ENCODE results near the gene TNPO1.

TNPO1 gene

DNA sequence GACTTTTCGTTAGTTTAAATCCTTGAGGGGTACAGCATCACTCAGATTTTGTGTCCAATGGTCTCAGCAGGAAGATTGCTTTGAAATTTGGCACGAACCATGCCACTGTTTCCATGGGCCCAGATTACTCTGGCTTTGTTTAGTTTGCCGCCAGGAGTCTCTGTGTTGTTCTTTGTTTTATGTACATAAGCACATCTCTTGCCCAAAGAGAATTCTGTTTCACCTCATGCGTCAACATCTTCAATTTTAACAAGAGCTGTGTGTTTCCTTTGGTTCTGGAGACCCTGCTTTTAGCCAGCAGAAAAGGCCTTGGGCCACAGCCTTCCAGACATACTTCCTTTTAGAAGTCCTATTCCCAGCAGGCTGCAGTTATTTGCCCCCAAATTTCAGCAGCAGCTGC is 62.4 kb downstream of the TNPO1 start:
- H3K27ac ChIP-seq (ENCODE audit: low read depth, low read length) = no peak overlapping the region
- peaks cover 11% of the 10 kb centered on the region for H3K36me3 ChIP-seq (ENCODE audit: control insufficient read depth, insufficient read depth, low read length)
- H3K4me3 ChIP-seq (ENCODE audit: low read length) = no peak overlapping the region
- H3K27me3 ChIP-seq (ENCODE audit: control insufficient read depth, insufficient read depth, low read length) = no peaks in the 10 kb centered on the region
- H3K9ac ChIP-seq (ENCODE audit: low read length) = no peak overlapping the region
- H3K4me1 ChIP-seq (ENCODE audit: control insufficient read depth, insufficient read depth, low read length) = no peaks in the 10 kb centered on the region

DNA sequence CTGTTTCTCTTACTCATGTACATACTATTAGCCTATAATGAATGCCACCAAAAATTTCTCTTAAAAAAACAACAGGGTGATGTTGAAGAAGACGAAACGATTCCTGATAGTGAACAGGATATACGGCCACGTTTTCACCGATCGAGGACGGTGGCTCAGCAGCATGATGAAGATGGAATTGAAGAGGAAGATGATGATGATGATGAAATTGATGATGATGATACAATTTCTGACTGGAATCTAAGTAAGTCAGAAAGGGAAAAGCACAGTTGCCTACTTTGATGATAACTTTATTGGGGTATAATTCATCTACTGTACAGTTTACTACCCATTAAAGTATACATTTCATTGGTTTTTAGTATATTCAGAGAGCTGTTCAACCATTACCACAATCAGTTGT is 66.5 kb downstream of the TNPO1 start:
- Histone ChIP-seq H3K4me3 (ENCODE audit: low read length) (no peak overlapping the region), H3K27me3 (ENCODE audit: control insufficient read depth, insufficient read depth, low read length) (no peaks in the 10 kb centered on the region), H3K9ac (ENCODE audit: low read length) (no peak overlapping the region), H3K4me1 (ENCODE audit: control insufficient read depth, insufficient read depth, low read length) (no peaks in the 10 kb centered on the region), H3K36me3 (ENCODE audit: control insufficient read depth, insufficient read depth, low read length) (peaks cover 18% of the 10 kb centered on the region), H3K27ac (ENCODE audit: low read depth, low read length) (no peak overlapping the region)

DNA sequence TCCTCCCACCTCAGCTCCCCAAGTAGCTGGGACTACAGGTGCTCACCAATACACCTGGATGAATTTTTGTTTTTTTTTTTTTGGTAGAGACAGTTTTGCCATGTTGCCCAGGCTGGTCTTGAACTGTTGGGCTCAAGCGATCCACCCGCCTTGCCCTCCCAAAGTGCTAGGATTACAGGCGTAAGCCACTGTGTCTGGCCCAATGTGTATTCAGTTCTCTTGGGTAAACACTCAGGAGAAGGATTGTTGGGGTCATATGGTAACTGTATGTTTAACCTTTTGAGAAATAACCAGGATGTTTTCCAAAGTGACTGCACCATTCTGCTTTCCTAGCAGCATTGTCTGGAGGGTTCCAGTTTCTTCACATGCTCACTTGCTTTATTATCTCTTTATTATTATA is 67.4 kb downstream of the TNPO1 start:
- H3K4me3 ChIP-seq (ENCODE audit: low read length) = no peak overlapping the region
- H3K27me3 ChIP-seq (ENCODE audit: control insufficient read depth, insufficient read depth, low read length) = no peaks in the 10 kb centered on the region
- H3K9ac ChIP-seq (ENCODE audit: low read length) = no peak overlapping the region
- H3K27ac ChIP-seq (ENCODE audit: low read depth, low read length) = no peak overlapping the region
- H3K4me1 ChIP-seq (ENCODE audit: control insufficient read depth, insufficient read depth, low read length) = no peaks in the 10 kb centered on the region
- H3K36me3 ChIP-seq (ENCODE audit: control insufficient read depth, insufficient read depth, low read length) = peaks cover 23% of the 10 kb centered on the region

DNA sequence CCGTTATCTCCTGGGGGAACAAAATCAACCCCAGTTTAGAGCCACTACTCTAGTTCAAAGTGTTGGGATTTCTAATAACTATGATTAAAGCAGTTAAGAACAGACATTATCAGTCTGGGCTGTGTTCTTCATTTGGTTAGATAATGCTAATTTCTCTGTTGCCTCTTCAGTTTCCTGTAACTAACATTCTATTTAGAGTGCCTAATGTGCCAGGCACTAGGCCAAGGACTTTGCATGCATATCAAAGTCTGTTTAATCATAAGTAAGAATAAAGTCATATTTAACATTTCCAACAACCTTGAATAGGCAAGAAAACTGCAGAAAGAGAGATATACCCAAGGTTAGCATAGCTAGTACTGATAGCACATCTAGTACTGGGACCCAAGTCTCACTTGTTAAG is 68.4 kb downstream of the TNPO1 start:
- H3K36me3 ChIP-seq (ENCODE audit: control insufficient read depth, insufficient read depth, low read length) = peaks cover 23% of the 10 kb centered on the region
- H3K4me3 ChIP-seq (ENCODE audit: low read length) = no peak overlapping the region
- H3K4me1 ChIP-seq (ENCODE audit: control insufficient read depth, insufficient read depth, low read length) = no peaks in the 10 kb centered on the region
- no peaks in the 10 kb centered on the region for H3K27me3 ChIP-seq (ENCODE audit: control insufficient read depth, insufficient read depth, low read length)
- H3K27ac ChIP-seq (ENCODE audit: low read depth, low read length) = no peak overlapping the region
- H3K9ac ChIP-seq (ENCODE audit: low read length) = no peak overlapping the region

DNA sequence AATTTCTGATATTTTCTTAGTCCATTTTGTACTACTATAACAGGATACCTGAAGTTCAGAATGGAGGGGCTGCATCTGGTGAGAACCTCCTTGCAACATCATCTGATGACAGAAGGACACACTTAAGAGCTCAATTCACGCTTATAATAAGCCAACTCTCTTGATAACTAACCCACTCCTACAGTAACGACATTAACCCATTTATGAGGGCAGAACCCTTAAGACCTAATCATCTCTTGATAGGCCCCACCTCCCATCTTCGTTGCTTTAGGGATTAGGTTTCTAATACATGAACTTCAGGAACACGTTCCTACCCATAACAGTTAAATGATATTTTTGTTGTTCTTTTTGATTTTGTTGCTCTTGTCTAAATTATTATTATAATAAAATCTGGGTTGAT is 69.4 kb downstream of the TNPO1 start:
- Histone ChIP-seq H3K9ac (ENCODE audit: low read length) (no peak overlapping the region), H3K27me3 (ENCODE audit: control insufficient read depth, insufficient read depth, low read length) (no peaks in the 10 kb centered on the region), H3K27ac (ENCODE audit: low read depth, low read length) (no peak overlapping the region), H3K36me3 (ENCODE audit: control insufficient read depth, insufficient read depth, low read length) (peaks cover 27% of the 10 kb centered on the region), H3K4me3 (ENCODE audit: low read length) (no peak overlapping the region), H3K4me1 (ENCODE audit: control insufficient read depth, insufficient read depth, low read length) (no peaks in the 10 kb centered on the region)

DNA sequence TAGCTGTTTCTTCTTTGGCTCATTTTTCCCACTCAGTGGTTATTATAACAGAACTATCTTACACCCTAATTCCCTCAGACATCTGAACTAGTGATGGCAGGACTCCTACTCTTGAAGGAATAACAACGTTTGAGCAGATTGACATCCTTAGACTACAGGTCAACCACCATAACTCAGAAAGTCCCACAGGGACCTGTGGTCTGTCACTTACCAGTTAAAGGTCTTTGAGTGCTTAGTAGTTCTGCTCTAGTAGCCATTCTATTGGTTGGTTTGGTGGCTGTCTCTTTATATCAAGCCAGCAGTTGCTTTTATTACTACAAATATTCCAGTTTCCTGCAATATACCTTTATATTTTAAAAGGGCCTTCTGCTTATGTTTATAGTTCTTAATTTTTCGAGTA is 72.1 kb downstream of the TNPO1 start:
- Histone ChIP-seq H3K27ac (ENCODE audit: low read depth, low read length) (no peak overlapping the region), H3K36me3 (ENCODE audit: control insufficient read depth, insufficient read depth, low read length) (peaks cover 24% of the 10 kb centered on the region), H3K27me3 (ENCODE audit: control insufficient read depth, insufficient read depth, low read length) (no peaks in the 10 kb centered on the region), H3K9ac (ENCODE audit: low read length) (no peak overlapping the region), H3K4me3 (ENCODE audit: low read length) (no peak overlapping the region), H3K4me1 (ENCODE audit: control insufficient read depth, insufficient read depth, low read length) (no peaks in the 10 kb centered on the region)

DNA sequence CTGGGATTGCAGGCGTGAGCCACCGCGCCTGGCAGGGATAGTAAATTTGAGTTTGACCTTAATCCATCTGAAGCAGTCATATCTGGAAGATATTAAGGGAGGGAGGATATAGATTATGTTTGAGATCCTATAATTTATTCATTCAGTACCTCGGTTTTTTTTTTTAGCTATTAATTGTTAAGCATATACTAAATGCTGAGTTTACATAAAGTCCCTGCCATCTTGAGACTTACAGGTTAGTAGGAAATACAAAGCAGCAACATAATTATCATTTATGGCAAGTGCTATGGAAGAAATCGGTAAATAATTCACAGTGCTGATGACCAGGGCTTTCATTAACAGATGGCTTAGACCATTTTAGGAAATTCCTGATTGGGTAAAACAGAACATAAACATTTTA is 72.9 kb downstream of the TNPO1 start:
- Histone ChIP-seq H3K9ac (ENCODE audit: low read length) (no peak overlapping the region), H3K36me3 (ENCODE audit: control insufficient read depth, insufficient read depth, low read length) (peaks cover 28% of the 10 kb centered on the region), H3K4me1 (ENCODE audit: control insufficient read depth, insufficient read depth, low read length) (no peaks in the 10 kb centered on the region), H3K4me3 (ENCODE audit: low read length) (no peak overlapping the region), H3K27me3 (ENCODE audit: control insufficient read depth, insufficient read depth, low read length) (no peaks in the 10 kb centered on the region), H3K27ac (ENCODE audit: low read depth, low read length) (no peak overlapping the region)

DNA sequence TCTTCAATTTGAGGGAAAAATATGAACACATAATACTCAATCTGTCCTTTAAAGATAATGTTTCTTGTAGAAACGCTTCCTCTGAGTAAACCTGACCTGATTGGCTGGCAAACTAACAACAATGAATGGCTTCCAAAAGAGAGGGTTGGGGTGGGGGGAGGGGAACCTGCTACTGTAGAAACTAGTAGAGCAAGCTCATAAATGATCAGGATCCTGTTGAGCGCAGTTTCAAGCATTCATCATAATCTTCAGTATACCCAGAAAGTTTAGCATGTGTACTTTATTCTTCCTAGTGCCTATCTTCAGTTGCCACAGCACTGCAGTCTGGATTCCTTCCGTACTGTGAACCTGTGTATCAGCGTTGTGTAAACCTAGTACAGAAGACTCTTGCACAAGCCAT is 76.4 kb downstream of the TNPO1 start:
- H3K36me3 ChIP-seq (ENCODE audit: control insufficient read depth, insufficient read depth, low read length) = peaks cover 16% of the 10 kb centered on the region
- H3K27ac ChIP-seq (ENCODE audit: low read depth, low read length) = no peak overlapping the region

DNA sequence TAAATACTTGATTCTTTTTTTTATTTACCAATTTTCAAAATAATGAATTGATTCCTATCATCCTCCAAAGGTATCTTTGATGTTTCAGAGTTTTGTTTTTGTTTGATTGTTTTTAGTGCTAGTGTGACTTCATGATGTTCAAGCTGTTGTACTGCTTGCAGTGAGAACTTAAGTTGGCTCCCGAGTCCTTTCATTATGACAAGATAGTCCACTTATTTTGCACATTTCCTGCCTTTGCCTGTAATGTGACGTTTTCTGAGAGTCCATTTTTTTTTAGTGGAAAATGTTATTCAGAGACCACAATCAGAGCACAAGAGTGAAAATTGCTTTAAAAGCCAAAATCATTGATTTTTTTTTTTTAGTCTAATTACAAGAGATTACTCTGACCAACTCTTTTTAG is 79.3 kb downstream of the TNPO1 start:
- H3K9ac ChIP-seq (ENCODE audit: low read length) = no peak overlapping the region
- H3K27me3 ChIP-seq (ENCODE audit: control insufficient read depth, insufficient read depth, low read length) = no peaks in the 10 kb centered on the region
- no peaks in the 10 kb centered on the region for H3K4me1 ChIP-seq (ENCODE audit: control insufficient read depth, insufficient read depth, low read length)
- no peak overlapping the region for H3K4me3 ChIP-seq (ENCODE audit: low read length)
- H3K36me3 ChIP-seq (ENCODE audit: control insufficient read depth, insufficient read depth, low read length) = peaks cover 11% of the 10 kb centered on the region
- no peak overlapping the region for H3K27ac ChIP-seq (ENCODE audit: low read depth, low read length)

More for the DNA sequence above, 76.4 kb downstream of the TNPO1 start:
- no peak overlapping the region for H3K9ac ChIP-seq (ENCODE audit: low read length)
- no peaks in the 10 kb centered on the region for H3K27me3 ChIP-seq (ENCODE audit: control insufficient read depth, insufficient read depth, low read length)
- no peak overlapping the region for H3K4me3 ChIP-seq (ENCODE audit: low read length)
- H3K4me1 ChIP-seq (ENCODE audit: control insufficient read depth, insufficient read depth, low read length) = no peaks in the 10 kb centered on the region

DNA sequence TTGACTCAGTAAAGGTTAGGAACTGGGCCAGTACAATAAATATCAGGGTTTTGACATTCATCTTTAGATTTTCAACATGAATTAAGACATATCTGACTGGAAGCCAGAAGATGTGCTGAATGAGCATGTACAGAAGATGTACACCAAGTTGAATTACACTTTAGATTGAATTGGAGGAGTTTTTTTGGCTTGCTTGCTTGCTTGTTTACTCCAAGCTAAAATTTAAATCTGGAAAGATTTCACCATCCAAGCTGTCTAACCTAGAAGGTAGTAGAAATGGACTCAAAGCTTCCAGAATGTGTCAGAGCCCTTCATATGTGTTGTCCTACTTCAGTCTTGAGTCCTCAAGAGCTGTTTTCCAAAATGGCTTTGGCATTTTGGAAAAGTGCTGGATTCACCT is 90.3 kb downstream of the TNPO1 start:
- Histone ChIP-seq H3K27ac (ENCODE audit: low read depth, low read length) (no peak overlapping the region), H3K9ac (ENCODE audit: low read length) (no peak overlapping the region), H3K36me3 (ENCODE audit: control insufficient read depth, insufficient read depth, low read length) (peaks cover 23% of the 10 kb centered on the region), H3K27me3 (ENCODE audit: control insufficient read depth, insufficient read depth, low read length) (no peaks in the 10 kb centered on the region), H3K4me3 (ENCODE audit: low read length) (no peak overlapping the region), H3K4me1 (ENCODE audit: control insufficient read depth, insufficient read depth, low read length) (no peaks in the 10 kb centered on the region)

DNA sequence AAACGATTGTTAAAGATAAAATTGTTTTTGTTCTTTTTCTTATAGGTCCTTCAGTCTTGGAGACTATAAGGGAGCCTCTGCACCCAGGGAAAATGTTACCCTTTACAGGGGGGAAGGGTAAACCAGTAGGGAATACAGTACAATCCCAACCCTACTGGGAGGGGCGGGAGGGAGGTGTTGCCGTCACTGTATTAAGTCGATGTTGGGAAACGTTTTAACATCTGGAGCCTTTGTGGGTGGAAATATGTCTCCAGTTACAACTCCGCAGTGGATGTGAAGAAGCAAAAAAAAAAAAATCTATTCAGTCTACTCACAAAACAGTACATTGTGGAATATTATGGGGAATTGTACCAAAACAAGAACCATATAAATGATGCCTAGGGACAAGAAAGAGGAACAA is 92.2 kb downstream of the TNPO1 start:
- Histone ChIP-seq H3K9ac (ENCODE audit: low read length) (no peak overlapping the region), H3K4me1 (ENCODE audit: control insufficient read depth, insufficient read depth, low read length) (no peaks in the 10 kb centered on the region), H3K36me3 (ENCODE audit: control insufficient read depth, insufficient read depth, low read length) (peaks cover 17% of the 10 kb centered on the region), H3K27ac (ENCODE audit: low read depth, low read length) (no peak overlapping the region), H3K27me3 (ENCODE audit: control insufficient read depth, insufficient read depth, low read length) (no peaks in the 10 kb centered on the region), H3K4me3 (ENCODE audit: low read length) (no peak overlapping the region)

DNA sequence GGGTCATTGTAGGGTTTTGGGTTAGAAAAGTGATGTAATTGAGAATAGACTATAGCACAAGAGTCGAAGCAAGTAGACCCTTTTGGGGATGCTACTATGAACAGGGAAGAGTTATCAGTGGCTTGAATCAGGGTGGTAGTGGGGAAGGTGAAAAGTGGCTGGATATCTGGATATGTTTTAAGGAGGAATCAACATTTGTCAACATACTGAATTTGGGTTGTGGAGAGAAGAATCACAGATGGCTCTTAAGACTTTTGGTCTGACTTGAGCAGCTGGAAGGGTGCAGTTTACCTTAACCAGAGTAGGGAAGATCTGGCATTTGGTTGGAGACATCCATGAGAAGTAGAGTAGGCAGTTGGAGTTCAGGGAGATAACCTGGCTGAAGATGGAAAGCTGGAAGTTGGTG is 100.9 kb downstream of the TNPO1 start:
- Histone ChIP-seq H3K36me3 (ENCODE audit: control insufficient read depth, insufficient read depth, low read length) (no peaks in the 10 kb centered on the region), H3K27ac (ENCODE audit: low read depth, low read length) (no peak overlapping the region), H3K9ac (ENCODE audit: low read length) (no peak overlapping the region), H3K4me1 (ENCODE audit: control insufficient read depth, insufficient read depth, low read length) (peaks cover 3% of the 10 kb centered on the region), H3K4me3 (ENCODE audit: low read length) (no peak overlapping the region), H3K27me3 (ENCODE audit: control insufficient read depth, insufficient read depth, low read length) (no peaks in the 10 kb centered on the region)

DNA sequence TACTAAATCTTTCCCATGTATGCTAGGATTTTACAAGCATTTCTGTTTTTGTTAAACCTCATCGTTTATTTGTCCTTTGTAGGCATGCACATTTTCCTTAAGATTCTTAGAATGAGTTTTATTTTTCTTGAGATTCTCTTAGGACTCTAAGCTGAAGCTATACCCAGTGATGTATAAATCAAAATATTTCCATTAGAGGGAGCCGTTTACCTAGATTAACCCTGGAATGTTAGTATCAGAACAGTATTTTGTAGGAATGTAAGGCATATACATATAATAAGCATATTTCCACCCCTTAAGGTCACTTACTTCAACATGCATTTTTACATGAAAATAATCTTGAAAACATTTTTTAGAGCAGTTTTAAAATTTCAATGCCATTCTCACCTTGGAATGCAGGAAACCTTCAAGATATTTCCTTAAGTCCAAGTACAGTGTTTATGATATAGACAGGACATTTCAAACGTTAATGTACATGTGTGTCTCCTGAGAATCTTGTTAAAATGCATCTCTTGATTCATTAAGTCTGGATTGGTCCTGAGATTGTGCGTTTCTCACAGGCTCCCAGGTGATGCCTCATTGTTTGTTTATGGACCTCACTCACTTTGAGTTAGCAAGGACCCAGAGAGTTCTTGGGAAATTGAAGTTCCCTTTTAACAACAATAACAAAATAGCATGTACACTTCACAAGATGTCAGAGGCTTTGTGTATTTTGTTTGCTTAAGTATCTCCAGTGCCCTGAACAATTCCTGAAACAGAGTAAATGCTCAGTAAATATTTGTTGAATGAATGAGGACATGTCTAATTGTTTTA is 104.4 kb downstream of the TNPO1 start:
- no peaks in the 10 kb centered on the region for H3K36me3 ChIP-seq (ENCODE audit: control insufficient read depth, insufficient read depth, low read length)
- H3K4me3 ChIP-seq (ENCODE audit: low read length) = no peak overlapping the region
- H3K27ac ChIP-seq (ENCODE audit: low read depth, low read length) = no peak overlapping the region
- no peak overlapping the region for H3K9ac ChIP-seq (ENCODE audit: low read length)
- H3K4me1 ChIP-seq (ENCODE audit: control insufficient read depth, insufficient read depth, low read length) = peaks cover 3% of the 10 kb centered on the region
- H3K27me3 ChIP-seq (ENCODE audit: control insufficient read depth, insufficient read depth, low read length) = no peaks in the 10 kb centered on the region

Measured in rectal smooth muscle tissue (tissue), 1 donor.